Osteoblast (primary cell): ENCODE results near the gene RASSF1. TPM values are rescaled to one million over a fixed set of nuclear protein-coding genes. Genes with fewer than 3 reads are reported as not detected.

Experiments used
- DNase-seq: peaks from one replicate; pipeline ENCODE4 v3.0.0; 2011; ENCODE audit warnings: low spot score, mixed read lengths; ENCODE audit not compliant: insufficient read length; ENCODE audit errors: missing footprints
- H2AFZ ChIP-seq: 2 replicates; pipeline ENCODE4 v1.6.0; 2011; ENCODE audit warnings: mild to moderate bottlenecking, low read length
- H3K27ac ChIP-seq: 2 replicates; pipeline ENCODE4 v1.5.1; 2011; ENCODE audit warnings: mild to moderate bottlenecking, low read depth, low read length, moderate library complexity
- H3K27me3 ChIP-seq: 2 replicates; pipeline ENCODE4 v1.6.0; 2012; ENCODE audit warnings: mild to moderate bottlenecking, control low read depth, inconsistent platforms, low read length, moderate library complexity; ENCODE audit not compliant: insufficient read depth
- H3K36me3 ChIP-seq: 2 replicates; pipeline ENCODE4 v1.5.1; 2011; ENCODE audit warnings: mild to moderate bottlenecking, low read length, control low read depth, moderate library complexity; ENCODE audit not compliant: insufficient read depth
- H3K4me1 ChIP-seq: 2 replicates; pipeline ENCODE4 v1.5.1; 2011; ENCODE audit warnings: mild to moderate bottlenecking, low read length, control low read depth, moderate library complexity; ENCODE audit not compliant: insufficient read depth
- H3K4me2 ChIP-seq: 2 replicates; pipeline ENCODE4 v1.6.0; 2011; ENCODE audit warnings: mild to moderate bottlenecking, low read length; ENCODE audit not compliant: insufficient read depth
- H3K4me3 ChIP-seq: fragments of 200-600 bp; sonication (generic); 3 replicates; pipeline ENCODE4 v1.5.1; 2012; ENCODE audit warnings: mild to moderate bottlenecking, low read length, inconsistent platforms; ENCODE audit not compliant: insufficient read depth
- H3K79me2 ChIP-seq: 2 replicates; pipeline ENCODE4 v1.6.0; 2012; ENCODE audit warnings: mild to moderate bottlenecking, low read length, control low read depth, inconsistent platforms; ENCODE audit not compliant: insufficient read depth
- H3K9me3 ChIP-seq: 2 replicates; pipeline ENCODE4 v1.5.1; 2011; ENCODE audit warnings: low read depth, low read length, control low read depth
- H4K20me1 ChIP-seq: 2 replicates; pipeline ENCODE4 v1.6.0; 2012; ENCODE audit warnings: mild to moderate bottlenecking, low read length, control low read depth; ENCODE audit not compliant: insufficient read depth
- CTCF ChIP-seq: IDR thresholded peaks from 2 replicates; pipeline ENCODE4 v1.5.1; 2011; ENCODE audit warnings: mild to moderate bottlenecking, low read depth, low read length, moderate library complexity; ENCODE audit errors: extremely low read depth
- total RNA-seq: library from RNA; depleted of rRNA; stranded (reverse); fragments of >200 nt; gene quantifications from 2 replicates; pipeline ENCODE4 v1.2.3, GENCODE V29; 2012

RASSF1 gene
- total RNA-seq, 1 donor: 18.1 TPM

DNA sequence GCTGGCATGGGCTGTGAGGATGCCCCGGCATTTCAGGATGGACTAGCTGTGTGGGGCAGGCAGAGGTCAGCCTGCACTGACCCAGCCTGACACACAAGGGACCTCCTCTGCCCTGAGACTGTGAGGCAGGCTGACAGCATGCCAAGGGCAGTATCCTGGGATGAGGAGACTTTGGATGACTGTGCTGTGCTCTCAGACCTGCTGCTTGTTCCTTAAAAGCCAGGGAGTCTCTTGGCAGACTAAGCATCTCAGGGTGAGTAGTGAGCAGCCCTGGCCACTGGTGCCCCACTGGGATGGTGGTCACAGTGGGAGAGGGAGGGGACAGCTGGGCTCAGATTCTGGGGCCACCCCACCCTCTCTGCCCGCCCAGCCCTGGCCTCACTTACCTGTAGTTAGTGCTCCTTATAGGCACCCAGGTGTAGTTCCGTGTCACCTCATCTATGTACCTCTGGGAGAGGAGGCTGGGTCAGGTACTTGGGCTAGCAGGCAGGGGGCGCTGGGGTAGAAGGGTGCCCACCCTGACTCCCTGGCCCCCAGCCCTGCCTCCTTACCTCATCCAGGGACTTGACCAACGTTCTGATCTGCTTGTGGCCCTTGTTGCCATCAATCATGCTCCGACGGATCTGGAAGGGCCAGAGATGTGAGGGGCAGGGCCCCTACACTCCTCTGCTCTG, 34.8 kb upstream of the RASSF1 start:
- no peaks in the 10 kb centered on the region for H4K20me1 ChIP-seq
- no peak overlapping the region for H3K4me3 ChIP-seq
- DNase-seq: no peak

DNA sequence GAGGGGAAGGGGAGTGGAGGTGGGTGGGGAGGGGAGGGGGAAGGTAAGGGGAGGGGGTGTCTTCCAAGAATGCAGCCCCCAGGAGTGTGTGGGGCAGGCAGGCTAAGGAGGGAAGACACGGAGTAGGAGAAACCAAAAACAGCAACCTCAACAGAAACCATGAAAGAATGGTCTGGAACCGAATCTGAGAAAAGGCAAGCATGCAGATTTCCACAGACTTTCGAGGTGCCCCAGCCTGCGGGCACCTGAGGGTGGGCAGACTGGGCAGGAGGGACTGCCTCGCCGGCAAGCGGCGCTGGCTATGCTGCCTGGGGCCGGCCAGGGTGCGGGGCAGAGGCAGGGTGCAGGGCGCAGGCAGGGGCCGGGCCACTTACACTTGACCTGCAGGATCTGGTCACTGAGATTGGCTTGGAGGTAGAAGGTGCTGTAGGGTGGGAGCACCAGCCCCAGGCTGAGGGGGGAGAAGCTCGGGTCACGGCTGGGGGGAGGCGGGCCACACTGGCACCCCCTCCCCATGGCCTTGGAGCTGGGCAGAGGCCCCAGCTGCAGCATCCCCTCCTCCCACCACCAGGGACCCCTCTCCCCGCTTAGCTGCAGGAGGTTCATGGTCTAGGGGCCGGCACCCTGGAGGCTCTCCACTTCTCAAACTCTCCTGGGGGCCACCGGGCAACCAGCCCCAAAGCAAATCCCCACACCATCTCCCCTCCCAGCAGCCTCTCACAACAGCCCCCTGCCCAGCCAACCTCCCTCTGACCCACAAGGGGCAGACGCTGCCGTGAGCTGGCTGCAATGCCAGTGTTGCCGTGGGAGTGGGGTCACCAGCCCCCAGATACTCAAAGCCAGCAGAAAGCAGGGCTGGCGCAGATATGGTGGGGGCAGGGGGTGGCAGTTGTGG, 34.0 kb upstream of the RASSF1 start:
- no peak overlapping the region for H3K27ac ChIP-seq
- TF ChIP-seq CTCF: no peak

More for the DNA sequence above, 34.8 kb upstream of the RASSF1 start:
- H3K4me1 ChIP-seq: no peaks in the 10 kb centered on the region
- H3K9me3 ChIP-seq: no peaks in the 10 kb centered on the region
- H3K27me3 ChIP-seq: no peaks in the 10 kb centered on the region
- no peak overlapping the region for H3K4me2 ChIP-seq
- no peak for TF ChIP-seq CTCF
- H2AFZ ChIP-seq: no peak overlapping the region
- no peaks in the 10 kb centered on the region for H3K79me2 ChIP-seq
- H3K27ac ChIP-seq: no peak overlapping the region
- no peaks in the 10 kb centered on the region for H3K36me3 ChIP-seq

DNA sequence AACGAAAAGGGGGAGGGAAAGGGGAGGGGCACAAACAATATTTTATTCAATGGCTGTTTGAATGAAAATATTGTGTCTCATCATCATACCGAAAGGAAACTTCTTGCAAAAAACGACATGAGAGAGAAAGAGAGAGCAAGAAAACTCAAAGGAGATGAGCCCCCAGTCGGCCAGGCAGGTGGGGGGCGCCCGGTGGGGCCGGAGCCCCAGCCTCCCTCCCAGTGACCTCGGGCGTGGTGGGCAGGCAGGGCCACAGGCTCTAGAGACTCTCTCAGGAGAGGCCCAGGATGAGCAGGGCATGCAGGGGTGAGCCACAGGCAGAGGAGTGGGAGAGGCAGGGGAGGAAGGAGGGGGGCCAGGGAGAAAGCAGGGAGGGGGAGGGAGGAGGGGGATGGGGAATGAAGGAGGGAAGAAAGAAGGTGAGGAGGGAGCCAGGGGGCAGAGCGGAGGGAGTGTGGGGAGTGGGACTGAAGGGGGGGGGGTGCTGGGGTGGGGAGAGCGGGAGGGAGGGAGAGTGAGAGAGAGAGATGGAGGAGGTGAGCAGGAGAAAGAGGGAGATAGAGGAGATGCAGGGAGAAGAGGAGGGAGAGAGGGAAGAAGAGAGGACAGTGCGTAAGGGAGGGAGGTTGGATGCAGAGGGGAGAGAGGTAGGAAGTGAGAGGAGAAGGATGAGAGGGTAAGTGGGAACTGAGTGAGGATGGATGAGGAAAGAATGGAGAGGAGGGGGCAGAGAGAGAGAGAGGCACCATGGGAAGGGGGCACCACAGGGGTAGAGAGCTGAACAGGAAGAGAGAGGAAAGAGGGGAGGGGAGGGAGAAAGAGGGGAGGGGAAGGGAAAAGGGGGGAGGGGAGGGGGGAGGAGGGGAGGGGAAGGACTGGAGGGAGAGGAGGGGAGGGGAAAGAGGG, 32.8 kb upstream of the RASSF1 start:
- no peaks in the 10 kb centered on the region for H3K36me3 ChIP-seq
- H4K20me1 ChIP-seq: no peaks in the 10 kb centered on the region
- H3K9me3 ChIP-seq: no peaks in the 10 kb centered on the region
- H3K27ac ChIP-seq: no peak overlapping the region
- H3K79me2 ChIP-seq: no peaks in the 10 kb centered on the region
- no peaks in the 10 kb centered on the region for H3K4me1 ChIP-seq
- H2AFZ ChIP-seq: no peak overlapping the region
- DNase-seq: no peak
- no peak for TF ChIP-seq CTCF
- H3K4me2 ChIP-seq: no peak overlapping the region
- H3K27me3 ChIP-seq: no peaks in the 10 kb centered on the region
- no peak overlapping the region for H3K4me3 ChIP-seq

More for the DNA sequence above, 34.0 kb upstream of the RASSF1 start:
- no peak overlapping the region for H2AFZ ChIP-seq
- no peak overlapping the region for H3K4me2 ChIP-seq
- no peaks in the 10 kb centered on the region for H3K4me1 ChIP-seq
- H3K9me3 ChIP-seq: no peaks in the 10 kb centered on the region
- no peak for DNase-seq
- no peaks in the 10 kb centered on the region for H3K27me3 ChIP-seq
- H4K20me1 ChIP-seq: no peaks in the 10 kb centered on the region
- H3K79me2 ChIP-seq: no peaks in the 10 kb centered on the region
- no peak overlapping the region for H3K4me3 ChIP-seq
- H3K36me3 ChIP-seq: no peaks in the 10 kb centered on the region
